ENCODE measurements around the gene TMEM97. TPM values are rescaled to one million over a fixed set of nuclear protein-coding genes. Genes with fewer than 3 reads are reported as not detected.

The TMEM97 gene
- total RNA-seq, 2 donors from 2014 or later, result 11.8 to 127 TPM

DNA sequence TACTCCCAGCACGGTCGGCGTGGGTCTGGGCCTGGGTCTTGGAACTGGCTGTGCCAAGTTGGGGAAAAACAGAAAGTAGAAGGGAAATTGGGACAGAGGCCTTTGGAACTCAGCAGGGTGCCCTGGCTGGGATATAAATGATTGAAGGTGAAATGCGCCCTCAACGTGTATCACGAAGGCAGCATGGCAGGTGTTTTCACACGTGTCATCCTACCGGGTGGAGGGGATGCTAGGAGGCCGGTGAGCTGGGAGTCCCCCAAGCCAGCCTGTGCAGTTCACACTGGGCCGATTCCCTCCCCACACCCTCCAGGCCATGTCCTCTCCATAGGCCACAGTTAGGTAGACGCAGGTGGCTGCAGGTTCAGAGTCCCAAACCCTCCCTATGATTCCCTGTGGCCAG, 22.5 kb downstream of the TMEM97 start:
- Histone ChIP-seq H3K36me3 (peaks cover 6 to 19% of the 10 kb centered on the region in 2 donors), H3K9me3 (no peaks in the 10 kb centered on the region), H3K27me3 (replicated peaks; ENCODE audit: insufficient read depth) (no peaks in the 10 kb centered on the region), H3K27ac (no peak overlapping the region), H3K4me1 (replicated peaks) (no peaks in the 10 kb centered on the region), H3K4me3 (no peak overlapping the region)
- TF ChIP-seq POLR2A (IDR thresholded peaks at IDR 0.05) (no peak), CTCF (IDR thresholded peaks at IDR 0.05) (no peak), POLR2AphosphoS5 (IDR thresholded peaks at IDR 0.05) (no peak)
- 92% methylated on average over 11 of the region's 11 CpGs for WGBS
- intact Hi-C loops (cut with DNase I), result no loop called here
- no peak for DNase-seq (ENCODE audit: low spot score)

DNA sequence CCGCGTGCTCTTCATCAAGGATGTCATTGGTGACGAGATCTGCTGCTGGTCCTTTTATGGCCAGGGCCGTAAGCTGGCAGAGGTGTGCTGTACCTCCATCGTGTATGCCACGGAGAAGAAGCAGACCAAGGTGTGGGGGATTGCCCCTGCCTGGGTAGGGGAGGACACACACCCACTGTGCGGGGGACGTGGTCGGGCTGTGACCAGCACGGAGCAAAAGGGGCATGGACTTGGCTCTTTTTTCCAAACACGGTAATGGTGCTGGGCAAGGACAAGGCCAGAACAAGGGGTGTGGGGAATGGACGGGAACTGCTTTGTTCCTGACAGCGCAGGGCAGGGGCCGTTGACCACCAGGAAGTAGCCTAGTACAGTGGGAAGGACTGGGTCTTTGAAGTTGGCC, 23.3 kb downstream of the TMEM97 start:
- Histone ChIP-seq H3K4me3 (no peak overlapping the region), H3K9me3 (no peaks in the 10 kb centered on the region), H3K27me3 (replicated peaks; ENCODE audit: insufficient read depth) (no peaks in the 10 kb centered on the region), H3K4me1 (replicated peaks) (no peaks in the 10 kb centered on the region), H3K27ac (no peak overlapping the region), H3K36me3 (peaks cover 8 to 20% of the 10 kb centered on the region in 2 donors)
- intact Hi-C loops (cut with DNase I), result no loop called here
- TF ChIP-seq CTCF (IDR thresholded peaks at IDR 0.05), result no peak
- TF ChIP-seq POLR2AphosphoS5 (IDR thresholded peaks at IDR 0.05), result no peak
- TF ChIP-seq POLR2A (IDR thresholded peaks at IDR 0.05), result no peak
- DNase-seq (ENCODE audit: low spot score), result no peak
- 92% methylated on average over 14 of the region's 14 CpGs for WGBS

DNA sequence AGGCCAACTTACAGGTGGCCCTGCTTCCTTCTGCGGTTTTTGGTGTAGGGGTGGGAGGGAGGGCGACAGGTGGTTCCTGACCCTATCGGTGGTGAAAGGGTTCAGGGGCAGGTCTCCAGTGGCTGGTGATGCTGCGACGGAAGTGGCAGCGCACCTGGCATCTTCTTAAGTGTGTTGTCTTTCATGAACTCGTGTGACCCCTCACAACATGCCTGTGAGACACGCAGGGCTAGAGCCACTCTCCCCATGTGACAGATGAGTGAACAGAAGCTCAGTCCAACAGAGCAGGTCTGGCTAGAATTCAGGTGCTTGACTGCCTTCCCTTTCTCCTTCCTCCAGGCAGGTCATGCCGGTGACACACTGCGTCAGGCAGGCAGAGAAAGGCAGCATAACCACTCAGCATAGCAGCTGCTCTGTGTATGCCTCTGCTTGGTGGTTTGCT, 24.5 kb downstream of the TMEM97 start:
- intact Hi-C loops (cut with DNase I), result no loop called here

DNA sequence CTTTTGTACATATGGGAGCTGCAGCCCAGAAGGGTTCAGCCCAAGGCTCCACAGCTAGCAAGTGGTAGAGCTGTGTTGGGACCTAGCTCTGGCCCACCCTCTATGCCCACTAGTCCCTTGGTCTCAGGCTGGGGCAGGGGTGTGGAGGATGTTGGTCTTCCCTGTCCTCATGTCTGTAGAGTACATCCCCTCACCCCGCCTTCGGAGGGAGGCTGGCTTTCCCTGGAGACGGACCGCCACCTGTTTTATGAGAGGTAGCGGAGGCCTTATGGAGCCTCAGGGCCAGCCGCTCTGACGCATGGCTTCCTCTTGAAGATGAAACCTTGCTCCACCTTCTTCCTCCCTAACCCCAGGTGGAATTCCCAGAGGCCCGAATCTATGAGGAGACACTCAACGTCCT, 25.0 kb downstream of the TMEM97 start:
- H3K36me3 ChIP-seq, result peaks cover 12 to 30% of the 10 kb centered on the region in 2 donors
- no peak overlapping the region for H3K27ac ChIP-seq
- no peaks in the 10 kb centered on the region for H3K4me1 ChIP-seq (replicated peaks)
- WGBS, result 84% methylated on average over 9 of the region's 9 CpGs
- no peak overlapping the region for H3K4me3 ChIP-seq
- H3K9me3 ChIP-seq, result no peaks in the 10 kb centered on the region
- DNase-seq (ENCODE audit: low spot score), result no peak
- no peak for TF ChIP-seq POLR2AphosphoS5 (IDR thresholded peaks at IDR 0.05)
- intact Hi-C loops (cut with DNase I), result no loop called here
- no peaks in the 10 kb centered on the region for H3K27me3 ChIP-seq (replicated peaks; ENCODE audit: insufficient read depth)

More for the DNA sequence above, 24.5 kb downstream of the TMEM97 start:
- Histone ChIP-seq H3K36me3 (peaks cover 12 to 30% of the 10 kb centered on the region in 2 donors), H3K27ac (no peak overlapping the region), H3K4me3 (no peak overlapping the region), H3K9me3 (no peaks in the 10 kb centered on the region), H3K27me3 (replicated peaks; ENCODE audit: insufficient read depth) (no peaks in the 10 kb centered on the region), H3K4me1 (replicated peaks) (no peaks in the 10 kb centered on the region)
- TF ChIP-seq CTCF (IDR thresholded peaks at IDR 0.05) (no peak), POLR2AphosphoS5 (IDR thresholded peaks at IDR 0.05) (no peak), POLR2A (IDR thresholded peaks at IDR 0.05) (no peak)
- 82% methylated on average over 10 of the region's 10 CpGs for WGBS
- DNase-seq (ENCODE audit: low spot score), result no peak

GRCh38 chr17:28344435-28344901, 25.5 kb downstream of the TMEM97 start:
- no peak for TF ChIP-seq POLR2AphosphoS5 (IDR thresholded peaks at IDR 0.05)
- TF ChIP-seq CTCF (IDR thresholded peaks at IDR 0.05), result no peak
- no peak for TF ChIP-seq POLR2A (IDR thresholded peaks at IDR 0.05)
- no peak for DNase-seq (ENCODE audit: low spot score)
- peaks cover 12 to 30% of the 10 kb centered on the region in 2 donors for H3K36me3 ChIP-seq
- no peaks in the 10 kb centered on the region for H3K9me3 ChIP-seq
- WGBS, result 92% methylated on average over 19 of the region's 19 CpGs
- no peak overlapping the region for H3K27ac ChIP-seq
- H3K4me3 ChIP-seq, result no peak overlapping the region
- no peaks in the 10 kb centered on the region for H3K27me3 ChIP-seq (replicated peaks; ENCODE audit: insufficient read depth)
- intact Hi-C loops (cut with DNase I), result no loop called here
- no peaks in the 10 kb centered on the region for H3K4me1 ChIP-seq (replicated peaks)

Data from prostate gland (tissue), 2 donors.